GM12872 (cell line): Measurements from ENCODE around the gene THSD4.

ENCODE experiments used
- TF ChIP-seq, protein P1 (sequence below): IDR thresholded peaks from 3 replicates; pipeline ENCODE4 v1.5.1; 2011; ENCODE audit warnings: low read depth, mild to moderate bottlenecking, low read length, moderate library complexity; ENCODE audit not compliant: insufficient read depth

The THSD4 gene

DNA sequence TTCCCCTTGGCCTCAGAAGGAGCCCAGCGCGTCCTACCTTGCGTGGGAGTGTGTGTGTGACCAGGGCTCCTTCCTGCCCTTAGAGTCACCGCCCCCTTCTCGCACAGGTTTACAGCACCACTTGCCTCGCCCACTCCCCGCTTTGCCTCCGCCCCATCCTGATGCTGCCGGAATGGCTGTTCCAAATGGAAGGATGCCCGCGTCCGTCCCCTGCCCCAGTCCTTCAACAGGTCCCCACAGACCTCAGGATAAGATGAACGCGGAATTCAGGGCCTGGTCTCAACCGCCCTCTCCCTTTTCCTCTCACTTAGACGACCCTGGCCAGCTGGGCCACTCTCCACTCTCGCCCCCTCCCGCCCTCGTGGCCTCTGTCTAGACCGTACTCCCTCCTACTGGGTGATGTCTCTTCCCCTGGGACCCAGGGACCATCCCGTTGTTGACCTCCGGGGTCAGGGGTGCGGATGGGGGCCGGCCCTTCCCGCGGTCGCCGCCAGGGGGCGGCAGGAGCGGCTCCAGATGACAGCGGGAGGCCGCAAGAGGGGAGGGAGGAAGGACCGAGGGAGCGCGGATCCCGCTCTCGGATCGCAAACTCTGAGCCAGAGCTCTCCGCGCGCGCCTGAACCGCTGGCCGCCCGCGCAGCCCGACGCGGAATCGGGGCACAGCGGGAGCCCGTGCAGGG, at the start of gene THSD4:
Gene THSD4 (plus strand): TSS at position 585 of the 680 bp plus-strand sequence.
- TF ChIP-seq, protein P1, sequence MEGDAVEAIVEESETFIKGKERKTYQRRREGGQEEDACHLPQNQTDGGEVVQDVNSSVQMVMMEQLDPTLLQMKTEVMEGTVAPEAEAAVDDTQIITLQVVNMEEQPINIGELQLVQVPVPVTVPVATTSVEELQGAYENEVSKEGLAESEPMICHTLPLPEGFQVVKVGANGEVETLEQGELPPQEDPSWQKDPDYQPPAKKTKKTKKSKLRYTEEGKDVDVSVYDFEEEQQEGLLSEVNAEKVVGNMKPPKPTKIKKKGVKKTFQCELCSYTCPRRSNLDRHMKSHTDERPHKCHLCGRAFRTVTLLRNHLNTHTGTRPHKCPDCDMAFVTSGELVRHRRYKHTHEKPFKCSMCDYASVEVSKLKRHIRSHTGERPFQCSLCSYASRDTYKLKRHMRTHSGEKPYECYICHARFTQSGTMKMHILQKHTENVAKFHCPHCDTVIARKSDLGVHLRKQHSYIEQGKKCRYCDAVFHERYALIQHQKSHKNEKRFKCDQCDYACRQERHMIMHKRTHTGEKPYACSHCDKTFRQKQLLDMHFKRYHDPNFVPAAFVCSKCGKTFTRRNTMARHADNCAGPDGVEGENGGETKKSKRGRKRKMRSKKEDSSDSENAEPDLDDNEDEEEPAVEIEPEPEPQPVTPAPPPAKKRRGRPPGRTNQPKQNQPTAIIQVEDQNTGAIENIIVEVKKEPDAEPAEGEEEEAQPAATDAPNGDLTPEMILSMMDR, result peak; percentile 83

DNA sequence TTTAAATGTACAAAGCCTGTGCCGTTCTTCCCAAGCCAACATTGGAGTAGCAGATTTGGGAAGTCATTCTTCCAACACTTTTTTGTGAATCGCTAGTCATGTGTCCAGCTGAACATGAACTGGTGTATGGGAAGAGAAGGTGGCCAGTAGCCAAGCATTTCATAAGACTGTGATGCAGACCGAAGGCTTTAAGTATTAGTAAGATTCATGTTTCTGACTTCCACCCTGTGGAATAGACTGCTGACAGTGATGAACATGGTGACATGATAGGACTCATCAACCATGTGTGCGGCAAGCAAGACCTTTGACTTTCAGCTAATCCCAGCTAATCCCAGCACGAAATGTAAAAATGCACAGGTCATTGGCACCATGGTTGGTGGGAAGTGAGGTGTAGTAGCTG, 48.3 kb upstream of the THSD4 start:
- TF ChIP-seq, protein P1, result no peak

DNA sequence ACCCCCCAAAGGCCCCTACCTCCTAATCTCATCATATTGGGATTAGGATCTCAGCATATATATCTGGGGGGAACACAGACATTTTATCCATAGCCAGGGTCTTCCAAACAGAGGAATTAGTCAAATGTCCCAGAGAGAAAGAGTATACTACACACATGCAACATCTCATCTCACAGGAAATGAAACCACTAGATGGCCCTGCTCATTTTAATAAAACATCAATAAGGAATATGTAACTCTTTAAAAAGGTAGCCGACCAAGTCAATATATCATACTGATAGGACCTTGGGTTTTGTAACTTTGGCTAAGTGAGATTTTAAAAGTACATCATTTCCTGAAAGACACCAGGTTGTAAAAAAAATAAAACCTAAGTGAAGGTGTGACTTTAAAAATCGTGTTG, 45.6 kb upstream of the THSD4 start:
- TF ChIP-seq, protein P1, result no peak

DNA sequence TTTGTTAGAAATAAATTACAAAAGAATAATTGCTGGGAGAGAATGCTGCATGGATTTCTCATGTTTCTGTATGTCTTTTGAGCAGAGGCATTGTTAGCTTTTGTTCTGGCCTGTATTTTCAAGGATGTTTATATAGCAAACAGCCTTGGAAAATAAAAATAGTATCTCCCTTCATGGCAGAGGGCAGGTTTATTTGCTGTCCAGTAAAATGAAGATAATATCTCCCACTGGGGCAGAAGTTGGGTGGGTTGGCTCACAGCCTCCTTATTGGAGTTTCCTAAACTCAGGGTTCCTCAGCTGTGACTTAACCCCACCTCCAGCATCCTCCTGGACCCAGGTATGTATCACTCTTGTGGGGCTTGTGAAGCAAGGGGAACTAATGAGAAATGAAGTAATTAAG, 43.7 kb upstream of the THSD4 start:
- TF ChIP-seq, protein P1, result no peak

DNA sequence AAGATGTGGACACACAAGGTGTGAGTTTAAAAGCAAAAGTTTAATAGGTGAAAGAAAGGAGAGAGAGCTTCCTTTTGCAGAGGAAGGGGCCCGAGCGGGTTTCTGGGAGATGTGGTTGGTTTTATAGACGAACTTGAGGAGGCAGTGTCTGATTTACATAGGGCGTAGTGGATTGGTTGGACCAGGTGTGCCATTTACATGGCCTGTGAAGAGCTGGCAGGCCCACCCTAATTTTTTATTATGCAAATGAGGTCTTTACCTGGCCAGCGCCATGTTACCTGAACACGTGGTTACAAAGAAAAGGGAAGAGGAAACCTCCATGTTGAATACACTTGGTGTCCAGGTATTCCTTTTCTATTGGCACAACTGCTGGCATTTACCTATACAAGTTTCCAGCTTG, 42.8 kb upstream of the THSD4 start:
- TF ChIP-seq, protein P1, result no peak

DNA sequence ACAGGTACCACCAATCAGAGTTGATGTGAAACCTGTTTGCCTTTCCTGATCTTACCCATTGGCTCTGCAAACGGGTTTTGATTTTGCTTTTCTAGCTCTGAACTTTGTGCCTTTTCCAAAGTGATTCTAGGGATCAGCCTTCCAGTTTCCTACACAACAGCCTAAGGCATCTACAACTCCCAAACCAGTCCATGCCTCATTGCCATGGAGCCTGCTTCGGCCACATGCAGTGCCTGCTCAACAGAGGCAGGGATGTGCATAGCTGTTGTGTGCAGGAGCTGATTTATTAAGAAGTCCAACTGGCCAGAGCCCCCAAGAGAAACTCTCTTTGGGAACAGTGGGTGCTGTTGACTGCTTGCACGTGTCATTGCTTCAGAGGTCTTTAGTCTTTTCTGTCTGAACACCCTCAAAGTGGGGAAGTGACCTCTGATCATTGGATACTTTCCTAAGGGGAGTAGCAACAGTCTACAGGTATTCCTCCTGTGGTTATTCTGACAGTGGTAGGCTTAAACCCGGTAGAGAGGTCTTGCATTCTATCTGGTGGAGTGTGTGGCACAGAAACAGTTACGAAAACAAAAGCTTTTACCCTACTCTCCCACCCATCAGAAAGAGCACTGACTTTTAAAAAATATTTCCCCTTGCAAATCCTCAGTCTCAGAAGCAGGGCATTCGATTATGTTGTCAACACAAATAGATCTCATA, 36.6 kb upstream of the THSD4 start:
- TF ChIP-seq, protein P1, result no peak

DNA sequence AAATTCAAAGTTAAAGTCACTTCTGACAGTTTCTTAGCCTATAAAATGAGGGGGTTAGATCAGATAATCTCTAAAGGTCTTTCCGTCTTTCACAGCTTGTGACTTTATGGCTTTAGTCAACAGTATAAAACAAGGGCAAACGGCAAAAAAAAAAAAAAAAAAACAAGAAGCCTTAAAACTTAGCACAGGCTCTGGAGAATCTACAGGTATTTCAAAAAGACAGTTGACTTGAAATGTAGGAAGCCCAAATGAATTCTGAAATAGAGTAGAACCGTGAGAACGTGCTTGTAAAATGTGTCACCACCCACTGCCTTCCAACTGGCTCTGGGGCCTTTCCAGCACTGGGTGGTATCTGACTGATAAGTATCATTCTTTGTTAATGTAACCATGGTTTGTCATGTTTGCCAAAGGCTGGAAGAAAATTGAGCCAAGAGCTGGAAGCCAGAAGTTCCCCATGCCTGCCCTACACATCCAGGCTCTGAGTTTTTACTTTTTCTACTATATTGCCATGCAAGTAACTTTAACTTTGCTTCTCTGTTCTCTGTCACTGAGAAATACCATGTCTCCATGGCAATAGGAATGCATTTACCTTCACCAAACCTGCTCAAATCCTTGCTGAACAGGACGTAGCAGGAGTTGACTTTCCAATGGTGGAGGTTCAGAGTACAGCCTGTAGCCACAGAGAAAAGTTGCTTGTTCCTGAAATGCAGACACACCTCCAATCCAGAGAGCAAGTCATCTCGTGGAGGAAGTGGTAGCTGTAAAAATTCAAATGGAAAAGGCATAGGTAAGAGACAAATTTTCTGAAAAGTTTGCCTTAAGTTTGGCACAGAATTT, 35.8 kb upstream of the THSD4 start:
- TF ChIP-seq, protein P1, result no peak
